ENCODE measurements around the gene TBC1D2B. TPM values are rescaled to one million over a fixed set of nuclear protein-coding genes. Genes with fewer than 3 reads are reported as not detected.

TBC1D2B gene
- total and polyA plus RNA-seq, 4 donors: 9.8 to 109 (median 53.2) TPM

DNA sequence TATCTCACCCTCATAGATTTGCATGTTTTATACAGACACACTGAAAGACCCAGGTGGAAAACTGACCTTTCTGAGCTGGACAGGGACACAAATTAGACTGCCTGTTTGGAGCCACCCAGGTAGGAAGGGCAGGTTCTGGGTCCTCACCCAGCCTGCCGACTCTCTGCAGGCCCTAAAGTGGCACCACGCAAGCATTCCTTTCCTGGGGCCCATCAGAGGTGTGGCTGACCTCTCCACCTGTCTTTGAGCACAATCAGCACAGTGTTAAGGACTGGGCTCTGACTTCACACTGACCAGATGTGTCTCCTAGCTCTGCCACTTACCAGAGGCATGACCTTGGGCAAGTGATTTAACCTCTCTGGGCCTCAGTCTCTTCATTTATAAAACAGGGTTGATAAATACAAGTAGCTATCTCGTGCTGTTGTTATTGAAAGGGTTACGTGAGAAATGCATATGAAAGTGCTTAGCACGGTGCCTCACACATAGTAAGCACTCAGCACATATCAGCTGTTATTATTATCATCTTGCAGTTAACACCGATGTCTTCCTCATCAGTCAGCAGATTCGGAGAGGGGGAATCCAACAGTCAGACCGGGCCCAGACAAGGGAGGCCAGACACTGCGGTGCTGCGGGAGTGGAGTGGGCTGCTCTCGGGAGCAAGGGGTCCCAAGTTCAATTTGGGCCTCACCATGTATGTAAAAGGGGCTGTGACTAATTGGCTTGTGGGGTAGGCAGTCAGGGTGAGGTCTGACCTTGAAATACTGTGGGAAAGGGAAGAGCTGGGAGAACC is 2.0 kb upstream of the TBC1D2B start:
- intact Hi-C loops (cut with DNase I): loop anchor here (5.0 kb wide), 3 partner anchors 72 to 87 kb away; no protein-coding TSS in a partner anchor
- DNase-seq (peak in 1 of 2 donors; percentile 21), ATAC-seq (ENCODE audit: low FRiP score) (no peak)
- H3K27ac ChIP-seq (ENCODE audit: low read depth in 1 of 2, low read length in 2 of 2): no peak overlapping the region
- H3K36me3 ChIP-seq (ENCODE audit: control insufficient read depth in 1 of 2, insufficient read depth in 2 of 2, low read length in 1 of 2): no peaks in the 10 kb centered on the region
- no peak overlapping the region for H3K4me3 ChIP-seq (ENCODE audit: low read length in 2 of 2)
- H3K4me1 ChIP-seq (ENCODE audit: control insufficient read depth in 1 of 2, insufficient read depth in 2 of 2, low read length in 2 of 2): no peaks in the 10 kb centered on the region
- no peaks in the 10 kb centered on the region for H3K9me3 ChIP-seq (ENCODE audit: control insufficient read depth, low read length)
- no peaks in the 10 kb centered on the region for H3K27me3 ChIP-seq (ENCODE audit: control insufficient read depth in 1 of 2, insufficient read depth in 2 of 2, low read length in 1 of 2)
- WGBS, 2 donors: 94% methylated on average over 11 of the region's 11 CpGs

DNA sequence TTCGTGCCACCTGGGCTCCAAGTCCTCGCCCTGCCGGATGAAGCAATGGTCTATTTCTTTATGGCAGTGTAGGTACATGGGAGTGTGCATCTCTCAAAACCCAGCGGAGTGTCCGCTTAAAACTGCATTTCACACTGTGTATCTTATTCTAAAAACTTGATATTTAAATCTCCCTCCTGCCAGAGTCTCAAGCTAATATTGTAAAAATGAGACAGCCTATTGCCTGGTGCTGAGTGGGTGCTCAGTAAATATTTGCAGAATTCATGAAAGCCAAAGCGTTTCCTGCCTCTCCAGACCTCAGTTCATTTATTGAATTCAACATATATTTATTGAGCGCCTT is 330 bp upstream of the TBC1D2B start:
- intact Hi-C loops (cut with DNase I): loop anchor here (5.0 kb wide), 3 partner anchors 71 to 86 kb away; no protein-coding TSS in a partner anchor
- ATAC-seq (ENCODE audit: low FRiP score) (no peak), DNase-seq (no peak)
- Histone ChIP-seq H3K9me3 (ENCODE audit: control insufficient read depth, low read length) (no peaks in the 10 kb centered on the region), H3K4me1 (ENCODE audit: control insufficient read depth in 1 of 2, insufficient read depth in 2 of 2, low read length in 2 of 2) (no peaks in the 10 kb centered on the region), H3K27me3 (ENCODE audit: control insufficient read depth in 1 of 2, insufficient read depth in 2 of 2, low read length in 1 of 2) (no peaks in the 10 kb centered on the region), H3K36me3 (ENCODE audit: control insufficient read depth in 1 of 2, insufficient read depth in 2 of 2, low read length in 1 of 2) (no peaks in the 10 kb centered on the region), H3K27ac (ENCODE audit: low read depth in 1 of 2, low read length in 2 of 2) (no peak overlapping the region), H3K4me3 (ENCODE audit: low read length in 2 of 2) (peak overlapping the region; percentile 82 to 91)
- 5 to 15% methylated on average over 7 of the region's 7 CpGs for WGBS, 2 donors

DNA sequence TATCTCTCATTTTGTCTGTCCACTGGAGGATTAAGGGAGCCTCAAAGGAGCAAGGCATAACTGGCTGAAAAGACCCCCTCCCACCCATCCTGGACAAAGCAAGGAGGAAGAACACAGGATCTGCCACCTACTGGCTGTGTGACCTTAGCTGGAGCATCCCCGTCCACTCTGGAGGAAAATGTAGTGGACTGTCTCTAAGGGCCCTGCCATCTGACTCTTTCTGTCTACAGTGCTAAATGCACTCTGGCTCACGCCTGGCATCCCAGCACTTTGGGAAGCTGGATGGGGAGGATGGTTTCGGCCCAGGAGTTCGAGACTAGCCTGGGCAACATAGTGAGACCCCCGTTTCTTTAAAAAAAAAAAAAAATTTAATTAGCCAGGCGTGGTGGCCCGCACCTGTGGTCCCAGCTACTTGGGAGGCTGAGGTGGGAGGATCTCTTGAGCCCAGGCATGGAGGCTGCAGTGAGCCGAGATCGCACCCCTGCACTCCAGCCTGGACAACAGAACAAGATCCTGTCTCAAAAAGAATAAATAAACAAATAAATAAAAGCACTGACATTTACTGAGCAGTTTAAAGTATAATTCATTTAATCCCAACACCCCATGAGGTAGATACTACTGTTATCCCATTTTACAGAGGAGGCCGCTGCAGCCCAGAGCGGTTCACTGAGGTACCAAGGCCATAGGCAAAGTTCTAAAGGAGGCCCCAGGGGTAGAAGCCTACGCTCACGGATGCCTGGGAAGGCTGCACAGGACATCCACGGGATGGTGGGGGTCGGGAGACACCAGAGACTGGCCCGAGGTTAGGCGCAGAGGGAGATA is 1.1 kb downstream of the TBC1D2B start:
- DNase-seq: no peak
- WGBS, 2 donors: 54 to 56% methylated on average over 17 of the region's 17 CpGs
- H3K27ac ChIP-seq (ENCODE audit: low read depth in 1 of 2, low read length in 2 of 2): peak overlapping the region in 1 of 2 donors; percentile 73

DNA sequence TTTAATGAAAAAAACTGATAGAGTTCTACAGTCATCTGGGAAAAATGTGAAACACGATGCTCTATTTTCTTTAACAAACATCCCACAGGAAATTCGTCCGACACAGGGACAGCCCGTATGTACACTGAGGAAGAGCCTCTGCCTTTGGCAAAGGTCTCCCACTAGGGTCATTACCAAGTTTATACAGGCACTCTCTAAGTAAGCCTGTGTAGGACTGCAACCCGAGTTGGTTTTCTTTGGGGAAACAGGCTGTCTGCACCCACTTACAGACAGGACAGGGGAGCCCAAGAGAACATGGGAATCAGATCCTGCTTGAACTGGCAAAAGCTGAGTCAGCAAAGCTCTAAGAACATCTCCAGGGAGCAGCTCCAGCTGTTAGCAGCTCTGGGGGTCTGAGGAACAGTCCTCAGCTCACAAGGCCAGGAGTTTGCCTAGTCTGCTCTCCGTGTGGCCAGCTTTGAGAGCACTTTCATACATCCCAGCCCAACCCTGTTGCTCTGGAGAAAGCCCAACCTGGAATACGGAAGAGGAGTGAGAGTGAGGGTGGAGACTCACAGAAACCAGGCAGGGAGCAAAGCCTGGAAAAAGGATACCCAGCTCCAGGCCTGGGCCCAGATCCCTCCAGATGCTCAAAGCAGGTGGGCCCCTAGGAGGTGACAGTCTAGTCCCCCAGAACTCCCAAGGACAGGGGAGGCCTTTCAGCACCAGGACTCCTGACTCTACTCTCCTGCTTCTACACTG is 1.9 kb downstream of the TBC1D2B start:
- Histone ChIP-seq H3K27ac (ENCODE audit: low read depth in 1 of 2, low read length in 2 of 2) (peak overlapping the region; percentile 68 to 72), H3K9me3 (ENCODE audit: control insufficient read depth, low read length) (no peaks in the 10 kb centered on the region), H3K4me1 (ENCODE audit: control insufficient read depth in 1 of 2, insufficient read depth in 2 of 2, low read length in 2 of 2) (no peaks in the 10 kb centered on the region), H3K36me3 (ENCODE audit: control insufficient read depth in 1 of 2, insufficient read depth in 2 of 2, low read length in 1 of 2) (no peaks in the 10 kb centered on the region), H3K4me3 (ENCODE audit: low read length in 2 of 2) (no peak overlapping the region), H3K27me3 (ENCODE audit: control insufficient read depth in 1 of 2, insufficient read depth in 2 of 2, low read length in 1 of 2) (no peaks in the 10 kb centered on the region)
- 3 to 4% methylated on average over 7 of the region's 7 CpGs for WGBS, 2 donors
- intact Hi-C loops (cut with DNase I): loop anchor here (5.0 kb wide), 3 partner anchors 68 to 83 kb away; no protein-coding TSS in a partner anchor
- ATAC-seq (ENCODE audit: low FRiP score) (peak; percentile 82), DNase-seq (peak in 1 of 2 donors; percentile 72)

More for the DNA sequence above, 1.1 kb downstream of the TBC1D2B start:
- Histone ChIP-seq H3K4me3 (ENCODE audit: low read length in 2 of 2) (peak overlapping the region; percentile 82 to 91), H3K9me3 (ENCODE audit: control insufficient read depth, low read length) (no peaks in the 10 kb centered on the region), H3K36me3 (ENCODE audit: control insufficient read depth in 1 of 2, insufficient read depth in 2 of 2, low read length in 1 of 2) (no peaks in the 10 kb centered on the region), H3K4me1 (ENCODE audit: control insufficient read depth in 1 of 2, insufficient read depth in 2 of 2, low read length in 2 of 2) (no peaks in the 10 kb centered on the region), H3K27me3 (ENCODE audit: control insufficient read depth in 1 of 2, insufficient read depth in 2 of 2, low read length in 1 of 2) (no peaks in the 10 kb centered on the region)
- intact Hi-C loops (cut with DNase I): loop anchor here (5.0 kb wide), 3 partner anchors 69 to 84 kb away; no protein-coding TSS in a partner anchor
- peak; percentile 51 for ATAC-seq (ENCODE audit: low FRiP score)

DNA sequence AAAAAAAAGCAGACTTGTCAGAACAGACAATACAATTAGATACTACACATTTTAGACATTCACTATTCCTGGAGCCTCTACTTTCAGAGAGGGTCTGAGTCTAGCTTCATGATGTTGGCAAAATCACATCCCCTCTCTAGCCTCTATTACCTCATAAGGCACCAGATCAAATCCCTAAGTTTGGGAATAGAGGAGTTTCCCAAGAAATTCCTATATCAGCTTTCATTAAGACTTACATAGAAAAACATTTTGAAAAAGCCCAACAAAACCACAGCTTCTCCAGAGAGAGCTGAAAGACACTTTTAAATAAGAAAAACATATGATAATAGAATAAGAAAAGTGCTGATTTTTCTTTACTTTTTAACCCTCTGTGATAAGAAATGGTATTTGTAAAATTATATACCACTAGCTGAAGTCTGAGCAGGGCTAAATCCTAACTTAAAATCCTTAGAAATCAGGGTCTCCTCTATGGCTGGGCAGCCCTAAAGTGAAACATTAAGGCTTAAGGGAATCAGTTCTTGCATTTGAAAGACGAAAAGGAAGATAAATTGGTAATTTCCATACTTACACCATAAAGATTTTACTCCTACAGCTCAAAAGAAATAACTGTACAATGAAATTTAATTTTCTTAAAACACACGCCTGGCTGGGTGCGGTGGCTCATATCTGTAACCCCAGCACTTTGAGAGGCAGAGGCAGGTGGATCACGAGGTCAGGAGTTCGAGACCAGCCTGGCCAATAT is 4.3 kb downstream of the TBC1D2B start:
- no peak overlapping the region for H3K4me3 ChIP-seq (ENCODE audit: low read length in 2 of 2)
- H3K27me3 ChIP-seq (ENCODE audit: control insufficient read depth in 1 of 2, insufficient read depth in 2 of 2, low read length in 1 of 2): no peaks in the 10 kb centered on the region
- no peak for DNase-seq
- no peak for ATAC-seq (ENCODE audit: low FRiP score)
- 86 to 89% methylated on average over 5 of the region's 5 CpGs for WGBS, 2 donors
- no peak overlapping the region for H3K27ac ChIP-seq (ENCODE audit: low read depth in 1 of 2, low read length in 2 of 2)
- no peaks in the 10 kb centered on the region for H3K9me3 ChIP-seq (ENCODE audit: control insufficient read depth, low read length)
- H3K36me3 ChIP-seq (ENCODE audit: control insufficient read depth in 1 of 2, insufficient read depth in 2 of 2, low read length in 1 of 2): no peaks in the 10 kb centered on the region
- intact Hi-C loops (cut with DNase I): no loop called here
- H3K4me1 ChIP-seq (ENCODE audit: control insufficient read depth in 1 of 2, insufficient read depth in 2 of 2, low read length in 2 of 2): no peaks in the 10 kb centered on the region

DNA sequence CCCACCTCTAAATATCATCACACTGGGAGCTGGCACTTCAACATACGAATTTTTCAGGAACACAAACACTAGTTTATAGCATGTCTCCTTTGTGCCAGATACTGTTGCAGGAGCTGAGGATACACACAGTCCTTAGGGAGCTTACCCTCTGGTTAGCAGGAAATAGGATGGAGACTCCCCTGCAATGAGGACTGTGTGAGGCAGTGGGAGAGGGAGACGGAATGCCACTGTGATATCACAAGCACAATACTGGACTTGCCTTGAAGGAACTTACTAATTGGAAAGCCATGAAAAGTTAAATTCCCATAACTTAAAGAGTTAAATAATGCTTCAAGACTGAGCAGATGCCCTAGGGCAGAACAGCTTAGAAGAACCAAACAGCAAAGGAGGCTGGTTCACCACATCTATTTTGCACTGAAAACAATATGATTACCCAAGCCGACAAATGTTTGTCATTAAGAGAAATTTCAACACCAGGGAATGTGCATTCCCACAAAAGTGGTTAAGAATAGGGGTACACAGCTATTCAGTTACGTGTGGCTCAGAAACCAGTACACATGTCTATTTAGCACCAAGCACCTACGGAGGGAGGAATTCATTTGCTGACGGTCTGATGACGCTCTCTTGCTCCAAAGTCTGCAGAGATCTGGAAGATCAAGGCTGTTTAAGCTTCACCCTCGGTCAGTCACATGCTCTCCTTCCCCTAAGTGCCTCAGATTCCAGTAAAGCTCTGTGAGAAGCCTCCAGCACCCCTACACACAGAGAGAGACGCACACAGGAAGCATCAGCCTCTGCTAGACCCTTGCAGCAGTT is 5.2 kb downstream of the TBC1D2B start:
- WGBS, 2 donors: 70 to 74% methylated on average over 9 of the region's 9 CpGs
- Histone ChIP-seq H3K27ac (ENCODE audit: low read depth in 1 of 2, low read length in 2 of 2) (peak overlapping the region in 1 of 2 donors; percentile 50), H3K36me3 (ENCODE audit: control insufficient read depth in 1 of 2, insufficient read depth in 2 of 2, low read length in 1 of 2) (no peaks in the 10 kb centered on the region), H3K4me1 (ENCODE audit: control insufficient read depth in 1 of 2, insufficient read depth in 2 of 2, low read length in 2 of 2) (peaks cover 0 to 2% of the 10 kb centered on the region in 2 donors), H3K4me3 (ENCODE audit: low read length in 2 of 2) (no peak overlapping the region), H3K9me3 (ENCODE audit: control insufficient read depth, low read length) (no peaks in the 10 kb centered on the region), H3K27me3 (ENCODE audit: control insufficient read depth in 1 of 2, insufficient read depth in 2 of 2, low read length in 1 of 2) (no peaks in the 10 kb centered on the region)
- DNase-seq (peak in 1 of 2 donors; percentile 68), ATAC-seq (ENCODE audit: low FRiP score) (peak; percentile 47)
- intact Hi-C loops (cut with DNase I): no loop called here

DNA sequence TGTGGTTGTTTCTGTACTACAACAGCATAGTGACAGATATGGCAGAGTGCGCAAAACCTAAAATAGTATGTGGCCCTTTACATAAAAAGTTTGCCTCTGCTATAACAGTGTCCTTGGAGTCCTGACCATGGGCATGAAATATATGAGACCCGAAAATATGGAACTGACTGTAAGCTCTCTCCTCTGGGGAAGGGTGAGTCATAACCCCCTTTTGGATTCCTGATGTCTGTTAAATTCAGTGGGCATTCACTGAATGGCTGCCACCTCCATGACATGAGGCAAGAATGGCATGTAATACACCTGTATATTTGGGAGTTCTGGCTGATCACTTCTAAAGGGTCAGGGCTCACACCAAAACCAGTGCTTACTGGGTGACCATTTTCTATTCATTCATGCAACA is 6.1 kb downstream of the TBC1D2B start:
- no peak for ATAC-seq (ENCODE audit: low FRiP score)
- no peaks in the 10 kb centered on the region for H3K36me3 ChIP-seq (ENCODE audit: control insufficient read depth in 1 of 2, insufficient read depth in 2 of 2, low read length in 1 of 2)
- DNase-seq: no peak
- intact Hi-C loops (cut with DNase I): no loop called here
- H3K4me3 ChIP-seq (ENCODE audit: low read length in 2 of 2): no peak overlapping the region
- no peak overlapping the region for H3K27ac ChIP-seq (ENCODE audit: low read depth in 1 of 2, low read length in 2 of 2)
- WGBS, 2 donors: 61 to 92% methylated on average over 2 of the region's 2 CpGs
- H3K9me3 ChIP-seq (ENCODE audit: control insufficient read depth, low read length): no peaks in the 10 kb centered on the region
- no peaks in the 10 kb centered on the region for H3K27me3 ChIP-seq (ENCODE audit: control insufficient read depth in 1 of 2, insufficient read depth in 2 of 2, low read length in 1 of 2)
- peaks cover 0 to 2% of the 10 kb centered on the region in 2 donors for H3K4me1 ChIP-seq (ENCODE audit: control insufficient read depth in 1 of 2, insufficient read depth in 2 of 2, low read length in 2 of 2)
